NCI-H146 treated with DMSO at 0.1 percent for 48 hours (cell line): ENCODE data around the gene PLEKHM2.
"Not testable (repeated sequence)": the region's sequence is repeated elsewhere in the genome, so short reads cannot be mapped to it uniquely, and the experiment has no call there.

Source experiments
- DNase-seq: peaks from one replicate; lab custom pipeline; 2025; ENCODE audit not compliant: unreplicated experiment; lab: John Stamatoyannopoulos, UW

PLEKHM2 gene

GRCh38 chr1:15699321-15699720 lies 15.2 kb downstream of the PLEKHM2 start:
- DNase-seq: not testable (repeated sequence)

GRCh38 chr1:15700508-15700907 lies 16.4 kb downstream of the PLEKHM2 start:
- no peak for DNase-seq

DNA sequence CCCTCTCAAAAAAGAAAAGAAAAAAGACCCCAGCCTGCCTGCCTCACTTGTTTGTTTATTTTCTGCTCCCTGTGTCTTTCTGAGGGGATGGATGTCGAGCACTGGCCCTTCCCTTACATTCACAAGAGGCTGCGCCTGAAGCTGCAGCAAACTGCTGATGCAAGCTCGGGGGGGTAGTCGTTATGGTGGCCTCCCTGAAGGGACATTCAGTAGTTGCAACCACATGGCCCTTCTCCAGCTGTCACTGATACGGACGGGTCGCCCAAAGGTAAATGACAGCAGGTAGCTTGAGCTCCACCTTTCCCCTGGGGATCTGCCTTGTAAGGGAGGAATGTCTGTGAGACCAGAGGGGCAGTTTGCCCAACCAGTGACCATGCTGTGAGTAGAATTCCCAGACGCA lies 17.7 kb downstream of the PLEKHM2 start:
- DNase-seq: no peak

DNA sequence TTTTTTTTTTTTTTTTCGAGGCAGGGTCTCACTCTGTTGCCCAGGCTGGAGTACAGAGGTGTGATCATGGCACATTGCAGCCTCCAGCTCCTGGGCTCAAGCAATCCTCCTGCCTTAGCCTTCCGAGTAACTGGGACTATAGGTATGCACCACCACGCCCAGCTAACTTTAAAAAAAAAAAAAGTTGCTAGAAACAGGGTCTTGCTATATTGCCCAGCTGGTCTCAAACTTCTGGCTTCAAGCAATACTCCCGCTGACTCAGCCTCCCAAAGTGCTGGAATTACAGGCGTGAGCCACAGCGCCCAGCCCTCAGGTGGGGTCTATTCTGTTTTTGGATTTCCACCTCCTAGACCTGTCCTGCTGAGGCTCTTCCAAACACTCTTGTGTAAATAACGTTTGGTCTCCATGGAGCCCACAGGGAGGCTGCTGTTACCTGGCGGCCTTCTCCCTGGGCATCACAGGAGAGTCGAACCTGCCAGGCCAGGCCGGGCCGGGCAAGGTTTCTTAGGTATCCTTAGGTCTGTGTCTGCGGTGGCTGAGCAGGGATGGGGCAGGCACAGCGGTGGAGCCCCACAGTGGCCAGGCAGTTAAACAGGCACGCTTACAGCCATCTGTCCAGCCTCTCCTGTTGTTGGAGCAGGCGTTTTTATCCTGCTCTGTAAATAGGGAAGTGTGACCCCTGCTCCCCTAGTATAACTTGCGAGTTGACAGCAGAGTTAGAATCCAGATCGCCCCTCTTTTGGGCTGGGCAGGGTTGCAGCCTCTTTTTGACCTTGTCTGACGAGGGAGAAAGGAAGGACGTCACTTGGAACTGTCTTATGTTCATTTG lies 18.8 kb downstream of the PLEKHM2 start:
- no peak for DNase-seq

DNA sequence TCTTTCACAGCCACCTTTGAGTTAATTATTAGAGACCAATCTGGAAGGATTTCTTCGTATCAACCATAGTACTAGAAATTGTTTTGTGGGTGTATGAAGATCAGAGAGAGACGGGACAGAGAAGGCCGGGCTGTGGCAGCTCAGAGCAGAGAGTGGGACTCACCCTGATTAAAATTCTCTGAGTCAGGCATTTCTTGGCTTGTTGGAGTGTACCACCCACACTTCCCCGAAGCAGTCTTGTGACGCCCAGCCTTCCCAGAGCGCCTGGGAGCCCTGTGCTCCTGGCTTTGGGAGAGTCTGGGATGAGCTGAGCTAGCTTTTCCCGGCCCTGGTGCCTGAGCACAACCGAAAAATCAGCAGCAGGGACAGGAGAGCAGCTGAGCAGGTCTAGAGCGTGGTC lies 19.4 kb downstream of the PLEKHM2 start:
- DNase-seq: no peak

DNA sequence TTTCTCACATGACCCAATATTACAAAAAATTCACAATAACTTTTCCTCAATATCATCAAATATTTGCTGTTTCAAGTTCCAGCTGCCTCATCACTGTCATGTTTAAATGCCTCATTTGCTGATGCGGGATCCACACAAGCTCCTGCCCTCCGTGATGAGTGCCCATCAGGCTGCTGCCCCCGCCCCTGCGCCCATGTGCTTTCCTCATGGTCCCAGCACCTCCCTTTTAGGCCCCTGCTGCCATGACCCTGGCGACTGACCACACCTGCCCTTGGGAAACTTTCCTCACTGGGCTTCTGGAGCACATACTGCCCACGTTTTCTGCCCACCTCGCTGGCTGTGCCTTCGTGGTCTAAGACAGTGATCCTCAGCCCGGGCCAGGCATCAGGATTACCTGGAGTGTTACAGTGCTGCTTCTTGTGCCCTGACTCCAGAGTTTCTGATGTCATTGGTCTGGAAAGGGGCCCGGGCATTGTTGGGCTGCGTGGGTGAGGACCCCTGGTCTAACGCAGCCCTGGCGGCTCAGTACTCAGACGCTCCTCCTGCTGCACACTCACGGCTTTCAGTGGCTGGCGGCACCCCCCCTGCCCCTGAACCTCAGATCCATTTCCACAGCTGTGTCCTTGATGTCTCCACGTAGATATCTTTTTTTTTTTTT lies 20.5 kb downstream of the PLEKHM2 start:
- no peak for DNase-seq

DNA sequence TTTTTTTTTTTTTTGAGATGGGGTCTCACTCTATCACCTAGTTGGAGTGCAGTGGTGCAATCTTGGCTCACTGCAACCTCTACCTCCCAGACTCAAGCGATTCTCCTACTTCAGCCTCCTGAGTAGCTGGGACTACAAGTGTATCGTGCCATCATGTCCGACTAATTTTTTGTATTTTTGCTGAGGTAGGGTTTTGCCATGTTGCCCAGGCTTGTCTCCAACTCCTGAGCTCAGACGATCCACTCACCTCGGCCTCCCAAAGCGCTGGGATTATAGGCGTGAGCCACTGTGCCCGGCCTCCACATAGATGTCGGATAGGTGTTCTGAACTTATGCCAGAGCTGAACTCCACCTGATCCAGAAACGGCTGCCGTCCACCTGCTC lies 21.1 kb downstream of the PLEKHM2 start:
- no peak for DNase-seq

GRCh38 chr1:15706751-15707150 lies 22.6 kb downstream of the PLEKHM2 start:
- DNase-seq: no peak

- no peak for DNase-seq
Measured at GRCh38 chr1:15707239-15707925, 23.3 kb downstream of the PLEKHM2 start.

- DNase-seq: no peak
Measured at GRCh38 chr1:15708486-15709137, 24.5 kb downstream of the PLEKHM2 start.

DNA sequence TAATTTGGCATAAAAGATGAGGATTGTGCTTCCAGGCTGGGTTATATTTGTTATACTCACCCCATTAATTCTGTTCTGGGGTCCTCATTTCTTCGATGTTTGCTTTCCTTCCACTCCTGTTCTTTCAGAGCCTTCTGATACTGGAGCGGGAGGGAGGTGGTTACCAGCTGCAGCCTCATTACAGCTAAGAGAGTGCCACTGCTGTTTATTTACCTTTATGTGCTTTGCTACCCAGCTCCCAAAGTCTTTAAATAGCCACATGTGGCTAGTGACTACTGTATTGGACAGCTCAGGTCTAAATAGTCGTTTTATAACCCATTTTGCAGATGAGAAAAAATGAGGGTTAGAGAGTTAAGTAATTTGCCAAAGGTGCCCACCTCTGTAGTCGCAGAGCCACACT lies 25.1 kb downstream of the PLEKHM2 start:
- DNase-seq: no peak

- DNase-seq: no peak
Measured at GRCh38 chr1:15712168-15712567, 28.0 kb downstream of the PLEKHM2 start.

- no peak for DNase-seq
Measured at GRCh38 chr1:15714406-15715136, 30.5 kb downstream of the PLEKHM2 start.

- DNase-seq: no peak
Measured at GRCh38 chr1:15717418-15718125, 33.5 kb downstream of the PLEKHM2 start.

- no peak for DNase-seq
Measured at GRCh38 chr1:15718199-15718601, 34.1 kb downstream of the PLEKHM2 start.

- DNase-seq: no peak
Measured at GRCh38 chr1:15719381-15720120, 35.4 kb downstream of the PLEKHM2 start.

DNA sequence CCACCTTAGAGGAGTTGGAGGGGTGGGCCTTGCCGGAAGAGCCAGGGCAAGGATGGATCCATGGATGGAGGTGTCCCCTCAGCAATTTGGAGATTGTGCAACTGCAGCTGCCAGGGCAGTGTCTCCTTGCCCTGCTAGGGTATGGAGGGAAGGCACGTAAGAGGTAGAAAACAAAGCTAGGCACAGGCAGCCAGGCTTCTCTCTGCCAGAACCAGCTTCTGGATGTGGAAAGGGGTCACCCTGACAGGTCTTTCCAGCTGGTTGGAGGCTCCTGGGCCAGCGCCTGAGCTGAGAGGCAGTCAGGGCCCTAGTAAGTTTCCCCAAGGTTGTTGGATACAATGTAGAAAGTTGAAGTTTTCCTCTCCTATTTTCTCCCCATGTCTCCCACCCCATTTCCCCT lies 36.7 kb downstream of the PLEKHM2 start:
- no peak for DNase-seq

DNA sequence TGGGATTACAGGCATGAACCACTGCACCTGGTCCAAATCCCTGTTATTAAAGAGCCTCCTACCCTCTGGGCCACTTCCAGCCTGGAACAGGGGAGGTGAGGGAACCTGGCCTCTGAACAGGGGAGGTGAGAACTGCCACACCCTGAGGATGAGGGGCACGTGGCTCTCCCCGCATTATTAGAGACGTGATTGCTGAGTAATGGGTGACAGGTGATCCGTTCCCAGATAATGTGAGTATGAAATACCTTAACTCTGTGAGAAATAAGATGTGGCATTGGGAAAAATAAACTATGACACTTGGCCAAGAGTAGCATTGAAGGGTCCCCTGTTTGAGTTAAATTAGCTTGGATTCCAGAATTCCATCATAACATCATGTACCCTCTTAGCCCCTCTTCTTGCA lies 38.3 kb downstream of the PLEKHM2 start:
- DNase-seq: no peak

DNA sequence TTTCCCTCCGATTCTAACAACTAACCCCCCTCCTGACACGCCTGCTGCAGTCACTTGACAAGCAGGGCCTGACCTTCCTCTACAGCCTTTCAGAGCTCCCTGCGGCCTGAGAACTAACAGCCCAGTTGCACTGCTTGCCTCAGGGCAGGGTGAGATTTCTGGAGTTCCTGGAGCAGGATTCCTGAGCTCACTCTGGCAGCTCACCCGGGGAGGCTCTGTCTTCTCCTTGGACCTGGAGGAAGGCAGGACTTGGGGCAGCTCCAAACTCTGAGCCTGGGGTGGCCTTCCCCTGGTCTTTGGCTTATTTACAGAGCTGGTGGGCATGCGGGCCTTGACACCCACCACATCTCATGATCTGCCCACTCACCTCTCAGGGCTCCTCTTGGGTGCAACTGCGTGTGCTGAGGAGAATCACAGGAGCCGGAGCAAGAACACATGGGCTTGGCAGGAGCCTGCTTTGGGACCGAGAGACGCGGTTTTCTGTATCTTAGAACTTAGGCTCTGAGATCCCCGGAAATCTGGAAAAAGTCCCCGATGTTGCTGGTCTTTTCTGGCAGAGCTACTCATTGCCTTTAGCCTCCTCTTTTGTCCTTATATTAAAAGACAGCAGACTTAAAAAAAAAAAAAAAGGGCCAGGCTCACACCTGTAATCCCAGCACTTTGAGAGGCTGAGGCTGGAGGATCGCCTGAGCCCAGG lies 38.9 kb downstream of the PLEKHM2 start:
- no peak for DNase-seq
